HCT116 (cell line): Measurements from ENCODE around the gene PRRT1. TPM values are rescaled to one million over a fixed set of nuclear protein-coding genes. Genes with fewer than 3 reads are reported as not detected.

Experiments
- ATAC-seq: fragments of 200-7000 bp; cut with Tn5 transposase; 2 replicates; pipeline ENCODE4 v1.9.1; 2020; ENCODE audit warnings: mild to moderate bottlenecking, moderate library complexity
- BruUV-seq: library from RNA; stranded (reverse); fragments of 400-500 nt; replicated peaks from 2 replicates; lab custom pipeline; 2021; lab: Mats Ljungman, UMichigan
- CTCF ChIA-PET: fragments of 300-600 bp; sonication (Branson Sonifier 250); formaldehyde crosslinking; loops from one replicate; lab custom pipeline; 2021; ENCODE audit warnings: antibody characterized with exemption; lab: Charles Lee
- POLR2A ChIA-PET: fragments of 300-600, 350-600 bp; sonication (Branson Sonifier 250); formaldehyde crosslinking; loops from one replicate; lab custom pipeline; 2021; ENCODE audit warnings: antibody characterized with exemption; lab: Charles Lee
- RAD21 ChIA-PET, 2 experiments: fragments of 300-600 bp; sonication (Branson Sonifier 250); formaldehyde crosslinking; loops; one replicate each; lab custom pipeline; 2023; ENCODE audit warnings: low total read pairs in 2 of 2; ENCODE audit not compliant: uncharacterized antibody in 2 of 2, unreplicated experiment in 2 of 2, low non-redundant PET in 1 of 2; lab: Charles Lee
- DNase-seq: peaks from one replicate; pipeline ENCODE4 v3.0.0-alpha.2; 2010; ENCODE audit warnings: low read depth, low spot score
- H2AFZ ChIP-seq: fragments of 200-600 bp; shearing (Covaris generic), sonication (generic); 2 replicates; pipeline ENCODE4 v1.6.1; 2017; ENCODE audit warnings: low read depth, mixed run types, mixed read lengths, antibody characterized with exemption, low read length; ENCODE audit not compliant: poor library complexity, severe bottlenecking
- H3K27ac ChIP-seq: 2 replicates; pipeline ENCODE4 v1.5.1; 2012; ENCODE audit warnings: low read depth, low read length
- H3K27me3 ChIP-seq: fragments of 200-600 bp; sonication (generic); 2 replicates; pipeline ENCODE4 v1.6.1; 2016; ENCODE audit warnings: mixed run types, low read length, mixed read lengths; ENCODE audit not compliant: insufficient read depth
- H3K36me3 ChIP-seq, 2 experiments: fragments of 200-500 bp in 1 of 2; fragments of 200-600 bp in 1 of 2; sonication (Bioruptor generic) in 1 of 2; sonication (generic) in 1 of 2; 2 replicates each; pipeline versions ENCODE4 v1.5.1 to v1.6.1; 2014 to 2016; ENCODE audit warnings: low read length in 2 of 2, inconsistent platforms in 1 of 2, mixed read lengths in 1 of 2, mixed run types in 1 of 2; ENCODE audit not compliant: insufficient read depth in 2 of 2, control insufficient read depth in 1 of 2
- H3K4me1 ChIP-seq, 2 experiments: fragments of 200-600 bp in 1 of 2; sonication (generic) in 1 of 2; 2 replicates each; pipeline versions ENCODE4 v1.5.1 to v1.6.1; 2012 to 2017; ENCODE audit warnings: low read length in 2 of 2, inconsistent platforms in 1 of 2, mild to moderate bottlenecking in 1 of 2, mixed read lengths in 1 of 2, mixed run types in 1 of 2, moderate library complexity in 1 of 2; ENCODE audit not compliant: insufficient read depth in 2 of 2, control insufficient read depth in 1 of 2
- H3K4me2 ChIP-seq: fragments of 200-600 bp; sonication (generic); 2 replicates; pipeline ENCODE4 v1.6.1; 2017; ENCODE audit warnings: mixed run types, low read length, mixed read lengths
- H3K4me3 ChIP-seq, 2 experiments: fragments of 200-600 bp in 1 of 2; sonication (generic) in 1 of 2; replicated peaks in 1 of 2; 2 replicates each; pipeline ENCODE4 v1.5.1; 2011 to 2016; ENCODE audit warnings: low read length in 2 of 2, control low read depth in 1 of 2, low read depth in 1 of 2, mild to moderate bottlenecking in 1 of 2, mixed read lengths in 1 of 2, mixed run types in 1 of 2
- H3K79me2 ChIP-seq: fragments of 200-600 bp; sonication (generic); 2 replicates; pipeline ENCODE4 v1.6.1; 2017; ENCODE audit warnings: mild to moderate bottlenecking, mixed run types, low read length, moderate library complexity, mixed read lengths; ENCODE audit not compliant: insufficient read depth
- H3K9ac ChIP-seq: fragments of 200-600 bp; sonication (generic); 2 replicates; pipeline ENCODE4 v1.6.1; 2016; ENCODE audit warnings: low read length, mixed read lengths
- H3K9me2 ChIP-seq: fragments of 200-600 bp; sonication (generic), shearing (Covaris generic); 2 replicates; pipeline ENCODE4 v1.6.1; 2017; ENCODE audit warnings: mixed run types, mild to moderate bottlenecking, moderate library complexity; ENCODE audit not compliant: insufficient read depth
- H3K9me3 ChIP-seq, 2 experiments: fragments of 200-500 bp in 1 of 2; fragments of 200-600 bp in 1 of 2; sonication (Bioruptor generic) in 1 of 2; sonication (generic) in 1 of 2; 2 replicates each; pipeline ENCODE4 v1.6.1; 2014 to 2017; ENCODE audit warnings: low read length in 2 of 2, mixed read lengths in 2 of 2, inconsistent platforms in 1 of 2, low read depth in 1 of 2, mild to moderate bottlenecking in 1 of 2, mixed run types in 1 of 2, moderate library complexity in 1 of 2; ENCODE audit not compliant: control insufficient read depth in 1 of 2, insufficient read depth in 1 of 2
- H4K20me1 ChIP-seq: fragments of 200-600 bp; sonication (generic), shearing (Covaris generic); 2 replicates; pipeline ENCODE4 v1.6.1; 2017; ENCODE audit warnings: mixed run types, mild to moderate bottlenecking, moderate library complexity; ENCODE audit not compliant: insufficient read depth
- ELF1 ChIP-seq: IDR thresholded peaks from 2 replicates; pipeline ENCODE4 v1.6.1; 2012; ENCODE audit warnings: low read depth, borderline replicate concordance
- EZH2 ChIP-seq: fragments of 200-600 bp; sonication (generic); IDR thresholded peaks from 2 replicates; pipeline ENCODE4 v1.6.1; 2017; ENCODE audit warnings: antibody characterized with exemption, mixed run types
- EZH2phosphoT487 ChIP-seq: fragments of 200-600 bp; IDR thresholded peaks from 2 replicates; pipeline ENCODE4 v1.6.1; 2018; ENCODE audit warnings: antibody characterized with exemption, borderline replicate concordance
- FOSL1 ChIP-seq: IDR thresholded peaks from 2 replicates; pipeline ENCODE4 v1.6.1; 2012; ENCODE audit warnings: low read depth
- JUND ChIP-seq: IDR thresholded peaks from 2 replicates; pipeline ENCODE4 v1.6.1; 2012
- POLR2A ChIP-seq: IDR thresholded peaks from 2 replicates; pipeline ENCODE4 v1.7.0; 2011; ENCODE audit warnings: borderline replicate concordance; ENCODE audit not compliant: insufficient read depth, insufficient read length; ENCODE audit errors: extremely low read depth
- RAD21 ChIP-seq: IDR thresholded peaks from 2 replicates; pipeline ENCODE4 v1.6.1; 2012; ENCODE audit warnings: low read depth, mild to moderate bottlenecking
- SIN3A ChIP-seq: IDR thresholded peaks from 2 replicates; pipeline ENCODE4 v1.6.1; 2012; ENCODE audit warnings: low read depth
- SP1 ChIP-seq: IDR thresholded peaks from 2 replicates; pipeline ENCODE4 v1.6.1; 2012; ENCODE audit warnings: low read depth
- SRF ChIP-seq: IDR thresholded peaks from 2 replicates; pipeline ENCODE4 v1.6.1; 2012; ENCODE audit warnings: low read depth
- TCF7L2 ChIP-seq: IDR thresholded peaks from 2 replicates; pipeline ENCODE4 v1.7.0; 2011; ENCODE audit warnings: borderline replicate concordance, inconsistent platforms; ENCODE audit not compliant: insufficient read depth, insufficient read length; ENCODE audit errors: extremely low read depth
- YY1 ChIP-seq: IDR thresholded peaks from 2 replicates; pipeline ENCODE4 v1.6.1; 2011; ENCODE audit warnings: low read length, low read depth, moderate library complexity, mild to moderate bottlenecking; ENCODE audit not compliant: insufficient replicate concordance; ENCODE audit errors: extremely low read depth
- ZFX ChIP-seq: fragments of 450-650 bp; IDR thresholded peaks from 2 replicates; pipeline ENCODE4 v1.6.1; 2017
- ZNF274 ChIP-seq: fragments of 200-500 bp; sonication (Bioruptor generic); IDR thresholded peaks from 2 replicates; pipeline ENCODE4 v1.6.1; 2014; ENCODE audit warnings: mild to moderate bottlenecking, low read depth, low read length, inconsistent platforms
- intact Hi-C: fragments of 100-400 bp; cut with micrococcal nuclease; formaldehyde crosslinking; loops from 2 replicates; pipeline ENCODE4 v1.10.0; 2022
- total RNA-seq: library from RNA; stranded (reverse); gene quantifications from one replicate; pipeline ENCODE4 v1.2.1, GENCODE V29; 2021; ENCODE audit not compliant: unreplicated experiment
- TF ChIP-seq, protein P1 (sequence below): IDR thresholded peaks from 2 replicates; pipeline ENCODE4 v1.6.1; 2012
- TF ChIP-seq, protein P2 (sequence below): IDR thresholded peaks from 2 replicates; pipeline ENCODE4 v1.6.1; 2012; ENCODE audit warnings: low read depth
- TF ChIP-seq, protein P3 (sequence below), 3 experiments: fragments of 200-600 bp in 1 of 3; sonication (generic) in 1 of 3; IDR thresholded peaks in 2 of 3; conservative IDR thresholded peaks in 1 of 3; 2 replicates each; pipeline ENCODE4 v1.5.1; 2012 to 2017; ENCODE audit warnings: low read depth in 2 of 3, low read length in 2 of 3, antibody characterized with exemption in 1 of 3, borderline replicate concordance in 1 of 3, control low read depth in 1 of 3, mild to moderate bottlenecking in 1 of 3, mixed read lengths in 1 of 3, mixed run types in 1 of 3, moderate library complexity in 1 of 3; ENCODE audit not compliant: insufficient read depth in 1 of 3
- TF ChIP-seq, protein P4 (sequence below): IDR thresholded peaks from 2 replicates; pipeline ENCODE4 v1.6.1; 2011; ENCODE audit warnings: mild to moderate bottlenecking, low read length, moderate library complexity; ENCODE audit not compliant: insufficient replicate concordance; ENCODE audit errors: extremely low read depth
- TF ChIP-seq, protein P5 (sequence below): IDR thresholded peaks from 2 replicates; pipeline ENCODE4 v1.6.1; 2012

The PRRT1 gene
- total RNA-seq, 1 experiment from 2014 or later: 6.1 TPM

DNA sequence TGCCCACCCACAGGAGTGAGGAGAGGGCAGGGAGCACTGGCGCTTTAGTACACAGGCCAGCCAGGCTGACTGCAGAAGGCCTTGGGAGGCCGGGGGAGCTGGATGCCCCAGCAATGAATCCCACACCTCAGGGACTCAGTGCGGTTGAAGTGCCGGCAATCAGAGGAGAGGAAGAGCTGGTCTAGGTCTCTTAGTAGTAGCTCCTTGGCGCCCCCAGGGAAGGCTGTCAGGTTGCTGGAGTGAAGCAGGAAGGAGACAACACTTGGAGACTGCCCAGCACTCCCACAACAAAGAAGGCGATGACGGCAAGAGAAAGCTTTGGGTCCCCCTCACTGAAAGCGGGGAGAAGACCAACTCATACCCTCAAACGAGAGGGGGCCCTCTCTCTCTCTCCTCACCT is 34.3 kb downstream of the PRRT1 start:
- no peak overlapping the region for H3K9ac ChIP-seq
- TF ChIP-seq, protein P1, sequence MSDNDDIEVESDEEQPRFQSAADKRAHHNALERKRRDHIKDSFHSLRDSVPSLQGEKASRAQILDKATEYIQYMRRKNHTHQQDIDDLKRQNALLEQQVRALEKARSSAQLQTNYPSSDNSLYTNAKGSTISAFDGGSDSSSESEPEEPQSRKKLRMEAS: no peak
- TF ChIP-seq RAD21 (no peak), JUND (no peak), YY1 (no peak), ZNF274 (no peak), EZH2phosphoT487 (no peak), EZH2 (no peak), ELF1 (no peak), TCF7L2 (no peak), SRF (no peak), FOSL1 (no peak), POLR2A (no peak), SIN3A (no peak), SP1 (no peak), ZFX (no peak)
- TF ChIP-seq, protein P2, sequence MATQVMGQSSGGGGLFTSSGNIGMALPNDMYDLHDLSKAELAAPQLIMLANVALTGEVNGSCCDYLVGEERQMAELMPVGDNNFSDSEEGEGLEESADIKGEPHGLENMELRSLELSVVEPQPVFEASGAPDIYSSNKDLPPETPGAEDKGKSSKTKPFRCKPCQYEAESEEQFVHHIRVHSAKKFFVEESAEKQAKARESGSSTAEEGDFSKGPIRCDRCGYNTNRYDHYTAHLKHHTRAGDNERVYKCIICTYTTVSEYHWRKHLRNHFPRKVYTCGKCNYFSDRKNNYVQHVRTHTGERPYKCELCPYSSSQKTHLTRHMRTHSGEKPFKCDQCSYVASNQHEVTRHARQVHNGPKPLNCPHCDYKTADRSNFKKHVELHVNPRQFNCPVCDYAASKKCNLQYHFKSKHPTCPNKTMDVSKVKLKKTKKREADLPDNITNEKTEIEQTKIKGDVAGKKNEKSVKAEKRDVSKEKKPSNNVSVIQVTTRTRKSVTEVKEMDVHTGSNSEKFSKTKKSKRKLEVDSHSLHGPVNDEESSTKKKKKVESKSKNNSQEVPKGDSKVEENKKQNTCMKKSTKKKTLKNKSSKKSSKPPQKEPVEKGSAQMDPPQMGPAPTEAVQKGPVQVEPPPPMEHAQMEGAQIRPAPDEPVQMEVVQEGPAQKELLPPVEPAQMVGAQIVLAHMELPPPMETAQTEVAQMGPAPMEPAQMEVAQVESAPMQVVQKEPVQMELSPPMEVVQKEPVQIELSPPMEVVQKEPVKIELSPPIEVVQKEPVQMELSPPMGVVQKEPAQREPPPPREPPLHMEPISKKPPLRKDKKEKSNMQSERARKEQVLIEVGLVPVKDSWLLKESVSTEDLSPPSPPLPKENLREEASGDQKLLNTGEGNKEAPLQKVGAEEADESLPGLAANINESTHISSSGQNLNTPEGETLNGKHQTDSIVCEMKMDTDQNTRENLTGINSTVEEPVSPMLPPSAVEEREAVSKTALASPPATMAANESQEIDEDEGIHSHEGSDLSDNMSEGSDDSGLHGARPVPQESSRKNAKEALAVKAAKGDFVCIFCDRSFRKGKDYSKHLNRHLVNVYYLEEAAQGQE: no peak
- TF ChIP-seq, protein P3, sequence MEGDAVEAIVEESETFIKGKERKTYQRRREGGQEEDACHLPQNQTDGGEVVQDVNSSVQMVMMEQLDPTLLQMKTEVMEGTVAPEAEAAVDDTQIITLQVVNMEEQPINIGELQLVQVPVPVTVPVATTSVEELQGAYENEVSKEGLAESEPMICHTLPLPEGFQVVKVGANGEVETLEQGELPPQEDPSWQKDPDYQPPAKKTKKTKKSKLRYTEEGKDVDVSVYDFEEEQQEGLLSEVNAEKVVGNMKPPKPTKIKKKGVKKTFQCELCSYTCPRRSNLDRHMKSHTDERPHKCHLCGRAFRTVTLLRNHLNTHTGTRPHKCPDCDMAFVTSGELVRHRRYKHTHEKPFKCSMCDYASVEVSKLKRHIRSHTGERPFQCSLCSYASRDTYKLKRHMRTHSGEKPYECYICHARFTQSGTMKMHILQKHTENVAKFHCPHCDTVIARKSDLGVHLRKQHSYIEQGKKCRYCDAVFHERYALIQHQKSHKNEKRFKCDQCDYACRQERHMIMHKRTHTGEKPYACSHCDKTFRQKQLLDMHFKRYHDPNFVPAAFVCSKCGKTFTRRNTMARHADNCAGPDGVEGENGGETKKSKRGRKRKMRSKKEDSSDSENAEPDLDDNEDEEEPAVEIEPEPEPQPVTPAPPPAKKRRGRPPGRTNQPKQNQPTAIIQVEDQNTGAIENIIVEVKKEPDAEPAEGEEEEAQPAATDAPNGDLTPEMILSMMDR (IDR thresholded peaks at IDR 0.05 in 2 of 3, conservative IDR thresholded peaks at IDR 0.05 in 1 of 3; ENCODE audit: borderline replicate concordance in 1 of 3, insufficient read depth in 1 of 3, low read depth in 2 of 3, low read length in 2 of 3): no peak
- TF ChIP-seq, protein P4, sequence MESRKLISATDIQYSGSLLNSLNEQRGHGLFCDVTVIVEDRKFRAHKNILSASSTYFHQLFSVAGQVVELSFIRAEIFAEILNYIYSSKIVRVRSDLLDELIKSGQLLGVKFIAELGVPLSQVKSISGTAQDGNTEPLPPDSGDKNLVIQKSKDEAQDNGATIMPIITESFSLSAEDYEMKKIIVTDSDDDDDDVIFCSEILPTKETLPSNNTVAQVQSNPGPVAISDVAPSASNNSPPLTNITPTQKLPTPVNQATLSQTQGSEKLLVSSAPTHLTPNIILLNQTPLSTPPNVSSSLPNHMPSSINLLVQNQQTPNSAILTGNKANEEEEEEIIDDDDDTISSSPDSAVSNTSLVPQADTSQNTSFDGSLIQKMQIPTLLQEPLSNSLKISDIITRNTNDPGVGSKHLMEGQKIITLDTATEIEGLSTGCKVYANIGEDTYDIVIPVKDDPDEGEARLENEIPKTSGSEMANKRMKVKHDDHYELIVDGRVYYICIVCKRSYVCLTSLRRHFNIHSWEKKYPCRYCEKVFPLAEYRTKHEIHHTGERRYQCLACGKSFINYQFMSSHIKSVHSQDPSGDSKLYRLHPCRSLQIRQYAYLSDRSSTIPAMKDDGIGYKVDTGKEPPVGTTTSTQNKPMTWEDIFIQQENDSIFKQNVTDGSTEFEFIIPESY: no peak
- TF ChIP-seq, protein P5, sequence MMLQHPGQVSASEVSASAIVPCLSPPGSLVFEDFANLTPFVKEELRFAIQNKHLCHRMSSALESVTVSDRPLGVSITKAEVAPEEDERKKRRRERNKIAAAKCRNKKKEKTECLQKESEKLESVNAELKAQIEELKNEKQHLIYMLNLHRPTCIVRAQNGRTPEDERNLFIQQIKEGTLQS: no peak
- H3K4me2 ChIP-seq: no peak overlapping the region
- H4K20me1 ChIP-seq: no peaks in the 10 kb centered on the region
- BruUV-seq: no TSS peak
- H3K27ac ChIP-seq: no peak overlapping the region
- H3K27me3 ChIP-seq: no peaks in the 10 kb centered on the region
- H3K9me3 ChIP-seq: no peaks in the 10 kb centered on the region
- ATAC-seq (no peak), DNase-seq (no peak)
- no peak overlapping the region for H2AFZ ChIP-seq
- POLR2A ChIA-PET: no interaction called here
- H3K79me2 ChIP-seq: no peaks in the 10 kb centered on the region
- no peak overlapping the region for H3K4me3 ChIP-seq
- RAD21 ChIA-PET: no interaction called here
- CTCF ChIA-PET: interaction anchor here (0.5 to 3.4 kb wide), 2 partner anchors 36 to 78 kb away, joined by 3 to 18 read pairs; no protein-coding TSS in a partner anchor
- no peaks in the 10 kb centered on the region for H3K9me2 ChIP-seq
- peaks cover 16 to 21% of the 10 kb centered on the region in 2 experiments for H3K36me3 ChIP-seq
- intact Hi-C loops: loop anchor here (5.0 kb wide), 2 partner anchors 125 to 585 kb away; no protein-coding TSS in a partner anchor
- peaks cover 0 to 28% of the 10 kb centered on the region in 2 experiments; a peak in 2 of 4 replicates for H3K4me1 ChIP-seq
